HL-60 (cell line): ENCODE measurements around the gene TAF3.

Experiments used
- DNase-seq, 2 experiments: peaks; one replicate each; pipeline ENCODE4 v3.0.0-alpha.2; 2010 to 2020; ENCODE audit warnings: low read depth in 1 of 2, low spot score in 1 of 2
- H3K27ac ChIP-seq: fragments of 250-450 bp; sonication (Bioruptor Pico); replicated peaks from 2 replicates; pipeline ENCODE4 v1.5.1; 2020; ENCODE audit warnings: mild to moderate bottlenecking, moderate library complexity
- H3K27me3 ChIP-seq: fragments of 250-450 bp; sonication (Bioruptor Pico); 2 replicates; pipeline ENCODE4 v1.5.1; 2021; ENCODE audit warnings: mild to moderate bottlenecking, moderate library complexity; ENCODE audit not compliant: insufficient read depth, poor library complexity, severe bottlenecking
- H3K4me3 ChIP-seq: replicated peaks from 2 replicates; pipeline ENCODE4 v1.5.1; 2011; ENCODE audit warnings: mild to moderate bottlenecking, control low read depth, low read length; ENCODE audit not compliant: insufficient read depth
- GABPA ChIP-seq: IDR thresholded peaks from 2 replicates; pipeline ENCODE4 v1.6.1; 2012; ENCODE audit warnings: low read depth
- POLR2AphosphoS5 ChIP-seq: IDR thresholded peaks from 2 replicates; pipeline ENCODE4 v1.6.1; 2012; ENCODE audit warnings: low read depth
- SPI1 ChIP-seq: IDR thresholded peaks from 2 replicates; pipeline ENCODE4 v1.6.1; 2012; ENCODE audit warnings: low read depth, mild to moderate bottlenecking, borderline replicate concordance
- TF ChIP-seq, protein P1 (sequence below): IDR thresholded peaks from 2 replicates; pipeline ENCODE4 v1.6.1; 2012; ENCODE audit warnings: low read depth; ENCODE audit not compliant: insufficient replicate concordance
- TF ChIP-seq, protein P2 (sequence below): IDR thresholded peaks from one replicate; pipeline ENCODE4 v1.5.1; 2011; ENCODE audit warnings: low read length, control low read depth, inconsistent platforms; ENCODE audit not compliant: insufficient read depth

TAF3 gene

GRCh38 chr10:7984896-7985295 is 166.6 kb downstream of the TAF3 start:
- no peak for TF ChIP-seq SPI1
- no peak for TF ChIP-seq GABPA
- TF ChIP-seq, protein P1, sequence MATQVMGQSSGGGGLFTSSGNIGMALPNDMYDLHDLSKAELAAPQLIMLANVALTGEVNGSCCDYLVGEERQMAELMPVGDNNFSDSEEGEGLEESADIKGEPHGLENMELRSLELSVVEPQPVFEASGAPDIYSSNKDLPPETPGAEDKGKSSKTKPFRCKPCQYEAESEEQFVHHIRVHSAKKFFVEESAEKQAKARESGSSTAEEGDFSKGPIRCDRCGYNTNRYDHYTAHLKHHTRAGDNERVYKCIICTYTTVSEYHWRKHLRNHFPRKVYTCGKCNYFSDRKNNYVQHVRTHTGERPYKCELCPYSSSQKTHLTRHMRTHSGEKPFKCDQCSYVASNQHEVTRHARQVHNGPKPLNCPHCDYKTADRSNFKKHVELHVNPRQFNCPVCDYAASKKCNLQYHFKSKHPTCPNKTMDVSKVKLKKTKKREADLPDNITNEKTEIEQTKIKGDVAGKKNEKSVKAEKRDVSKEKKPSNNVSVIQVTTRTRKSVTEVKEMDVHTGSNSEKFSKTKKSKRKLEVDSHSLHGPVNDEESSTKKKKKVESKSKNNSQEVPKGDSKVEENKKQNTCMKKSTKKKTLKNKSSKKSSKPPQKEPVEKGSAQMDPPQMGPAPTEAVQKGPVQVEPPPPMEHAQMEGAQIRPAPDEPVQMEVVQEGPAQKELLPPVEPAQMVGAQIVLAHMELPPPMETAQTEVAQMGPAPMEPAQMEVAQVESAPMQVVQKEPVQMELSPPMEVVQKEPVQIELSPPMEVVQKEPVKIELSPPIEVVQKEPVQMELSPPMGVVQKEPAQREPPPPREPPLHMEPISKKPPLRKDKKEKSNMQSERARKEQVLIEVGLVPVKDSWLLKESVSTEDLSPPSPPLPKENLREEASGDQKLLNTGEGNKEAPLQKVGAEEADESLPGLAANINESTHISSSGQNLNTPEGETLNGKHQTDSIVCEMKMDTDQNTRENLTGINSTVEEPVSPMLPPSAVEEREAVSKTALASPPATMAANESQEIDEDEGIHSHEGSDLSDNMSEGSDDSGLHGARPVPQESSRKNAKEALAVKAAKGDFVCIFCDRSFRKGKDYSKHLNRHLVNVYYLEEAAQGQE = no peak
- H3K4me3 ChIP-seq = no peak overlapping the region
- DNase-seq = no peak
- H3K27me3 ChIP-seq = no peaks in the 10 kb centered on the region
- no peak overlapping the region for H3K27ac ChIP-seq

DNA sequence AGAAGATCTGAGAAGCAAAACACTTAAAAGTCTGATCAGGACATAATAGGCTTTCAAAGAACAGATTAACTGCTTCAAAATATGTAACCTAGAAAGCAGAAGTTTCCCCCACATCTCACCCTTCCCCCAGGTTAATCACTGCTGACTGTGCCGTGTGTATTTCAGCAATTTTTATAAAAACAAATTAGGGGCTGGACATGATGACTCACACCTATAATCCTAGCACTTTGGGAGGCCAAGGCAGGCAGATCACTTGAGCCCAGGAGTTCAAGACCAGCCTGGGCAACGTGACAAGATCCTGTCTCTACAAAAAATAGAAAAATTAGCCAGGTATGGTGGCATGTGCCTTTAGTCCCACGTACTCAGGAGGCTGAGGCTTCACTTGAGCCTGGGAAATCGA is 168.5 kb downstream of the TAF3 start:
- no peak for DNase-seq

GRCh38 chr10:7988989-7989388 is 170.7 kb downstream of the TAF3 start:
- no peak for DNase-seq
- TF ChIP-seq, protein P2, sequence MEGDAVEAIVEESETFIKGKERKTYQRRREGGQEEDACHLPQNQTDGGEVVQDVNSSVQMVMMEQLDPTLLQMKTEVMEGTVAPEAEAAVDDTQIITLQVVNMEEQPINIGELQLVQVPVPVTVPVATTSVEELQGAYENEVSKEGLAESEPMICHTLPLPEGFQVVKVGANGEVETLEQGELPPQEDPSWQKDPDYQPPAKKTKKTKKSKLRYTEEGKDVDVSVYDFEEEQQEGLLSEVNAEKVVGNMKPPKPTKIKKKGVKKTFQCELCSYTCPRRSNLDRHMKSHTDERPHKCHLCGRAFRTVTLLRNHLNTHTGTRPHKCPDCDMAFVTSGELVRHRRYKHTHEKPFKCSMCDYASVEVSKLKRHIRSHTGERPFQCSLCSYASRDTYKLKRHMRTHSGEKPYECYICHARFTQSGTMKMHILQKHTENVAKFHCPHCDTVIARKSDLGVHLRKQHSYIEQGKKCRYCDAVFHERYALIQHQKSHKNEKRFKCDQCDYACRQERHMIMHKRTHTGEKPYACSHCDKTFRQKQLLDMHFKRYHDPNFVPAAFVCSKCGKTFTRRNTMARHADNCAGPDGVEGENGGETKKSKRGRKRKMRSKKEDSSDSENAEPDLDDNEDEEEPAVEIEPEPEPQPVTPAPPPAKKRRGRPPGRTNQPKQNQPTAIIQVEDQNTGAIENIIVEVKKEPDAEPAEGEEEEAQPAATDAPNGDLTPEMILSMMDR = no peak
- TF ChIP-seq GABPA (no peak), SPI1 (no peak), POLR2AphosphoS5 (no peak)
- TF ChIP-seq, protein P1 = no peak
- no peak overlapping the region for H3K4me3 ChIP-seq
- no peak overlapping the region for H3K27ac ChIP-seq
- H3K27me3 ChIP-seq = no peaks in the 10 kb centered on the region

More for the DNA sequence above, 168.5 kb downstream of the TAF3 start:
- TF ChIP-seq, protein P1 = no peak
- TF ChIP-seq GABPA (no peak), SPI1 (no peak), POLR2AphosphoS5 (no peak)
- TF ChIP-seq, protein P2 = no peak
- H3K27ac ChIP-seq = no peak overlapping the region
- H3K27me3 ChIP-seq = no peaks in the 10 kb centered on the region
- H3K4me3 ChIP-seq = no peak overlapping the region

- no peak overlapping the region for H3K27ac ChIP-seq
- no peak overlapping the region for H3K4me3 ChIP-seq
- no peak for DNase-seq
- TF ChIP-seq, protein P1 = no peak
- TF ChIP-seq POLR2AphosphoS5 (no peak), GABPA (no peak), SPI1 (no peak)
- TF ChIP-seq, protein P2 = no peak
- no peaks in the 10 kb centered on the region for H3K27me3 ChIP-seq
Measured at GRCh38 chr10:7998831-7999230, 180.5 kb downstream of the TAF3 start.
